Measurements from ENCODE around the gene PTPRM. TPM values are rescaled to one million over a fixed set of nuclear protein-coding genes. Genes with fewer than 3 reads are reported as not detected.
A peak's percentile ranks its signal among the peaks of the same experiment; 100 is the strongest.

Gene PTPRM
- total RNA-seq, 1 experiment from 2014 or later, result 14.5 TPM

DNA sequence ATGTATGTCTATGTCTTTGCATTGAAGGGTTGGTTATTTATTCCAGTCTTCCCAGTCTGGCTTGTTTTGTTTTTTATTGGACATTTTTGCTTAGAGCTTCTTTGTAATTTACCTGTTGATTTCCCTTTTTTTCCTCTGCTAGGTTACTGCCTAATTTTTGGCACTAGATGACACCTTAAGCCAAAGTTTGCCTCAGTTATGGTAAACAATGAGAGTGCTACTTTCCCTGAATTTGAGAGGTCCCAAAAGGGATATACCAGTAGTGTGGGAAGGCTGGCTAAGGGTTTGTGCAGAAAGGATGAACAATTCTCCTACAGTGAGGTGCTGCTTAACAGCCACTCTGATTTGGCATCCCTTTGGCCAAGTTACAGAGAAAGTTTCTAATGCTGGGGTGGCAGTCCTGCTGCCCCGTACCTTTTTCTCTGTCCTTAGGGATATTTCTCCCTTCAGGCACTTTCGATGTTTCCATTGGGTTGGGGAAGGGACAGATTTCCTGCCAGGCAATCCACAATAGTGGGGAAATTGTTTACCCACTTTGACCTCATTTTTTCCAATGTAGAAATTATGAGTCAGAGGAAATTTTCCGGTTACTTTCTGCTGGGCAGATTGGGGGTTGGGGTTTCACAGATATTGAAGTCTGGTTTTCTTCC lies 354.9 kb downstream of the PTPRM start:
- H2AFZ ChIP-seq (ENCODE audit: low read depth, low read length, poor library complexity, severe bottlenecking), result peak overlapping the region; percentile 36
- TSS peak; percentile 85 for BruUV-seq (replicated peaks)
- H4K20me1 ChIP-seq (ENCODE audit: insufficient read depth), result no peaks in the 10 kb centered on the region
- H3K79me2 ChIP-seq (ENCODE audit: insufficient read depth, low read length), result no peaks in the 10 kb centered on the region
- no peaks in the 10 kb centered on the region for H3K9me2 ChIP-seq (ENCODE audit: insufficient read depth)
- peak overlapping the region; percentile 18 to 44 for H3K4me3 ChIP-seq (replicated peaks in 1 of 2; ENCODE audit: low read depth in 1 of 2, low read length in 2 of 2)
- intact Hi-C loops (cut with micrococcal nuclease), result loop anchor here (2.0 kb wide), 1 partner anchor 25 kb away; no protein-coding TSS in a partner anchor
- ChIA-PET RAD21 (ENCODE audit: low non-redundant PET in 1 of 2, low total read pairs in 2 of 2, uncharacterized antibody in 2 of 2, unreplicated experiment in 2 of 2) (no interaction called here), CTCF (no interaction called here), POLR2A (no interaction called here)
- peaks cover 26 to 50% of the 10 kb centered on the region in 2 experiments for H3K4me1 ChIP-seq (ENCODE audit: control insufficient read depth in 1 of 2, insufficient read depth in 2 of 2, low read length in 2 of 2)
- H3K9me3 ChIP-seq (ENCODE audit: control insufficient read depth in 1 of 2, insufficient read depth in 1 of 2, low read depth in 1 of 2, low read length in 2 of 2), result no peaks in the 10 kb centered on the region
- TF ChIP-seq CBX3 (IDR thresholded peaks at IDR 0.05; ENCODE audit: low read depth) (peak; percentile 69), POLR2AphosphoS5 (IDR thresholded peaks at IDR 0.05; ENCODE audit: low read depth, low read length) (peak; percentile 39; the same call in 1 of the 2 replicates), ZBTB33 (IDR thresholded peaks at IDR 0.05; ENCODE audit: extremely low read depth, insufficient replicate concordance, low read length) (no peak), FOSL1 (IDR thresholded peaks at IDR 0.05; ENCODE audit: low read depth) (peak; percentile 93), TCF7L2 (IDR thresholded peaks at IDR 0.05; ENCODE audit: borderline replicate concordance, extremely low read depth, insufficient read depth, insufficient read length) (no peak), REST (IDR thresholded peaks at IDR 0.05; ENCODE audit: low read depth) (no peak), SIN3A (IDR thresholded peaks at IDR 0.05; ENCODE audit: low read depth) (no peak), EZH2phosphoT487 (IDR thresholded peaks at IDR 0.05; ENCODE audit: borderline replicate concordance) (no peak), ZNF274 (IDR thresholded peaks at IDR 0.05; ENCODE audit: low read depth, low read length) (no peak), SP1 (IDR thresholded peaks at IDR 0.05; ENCODE audit: low read depth) (peak; percentile 90), JUND (IDR thresholded peaks at IDR 0.05) (peak; percentile 94), EZH2 (IDR thresholded peaks at IDR 0.05) (no peak), CEBPB (IDR thresholded peaks at IDR 0.05; ENCODE audit: low read depth) (peak; percentile 80), EGR1 (IDR thresholded peaks at IDR 0.05; ENCODE audit: low read depth) (peak; percentile 54; the same call in 1 of the 2 replicates), POLR2A (IDR thresholded peaks at IDR 0.05; ENCODE audit: borderline replicate concordance, extremely low read depth, insufficient read depth, insufficient read length) (no peak), CTCF (IDR thresholded peaks at IDR 0.05 in 2 of 3, conservative IDR thresholded peaks at IDR 0.05 in 1 of 3; ENCODE audit: borderline replicate concordance in 1 of 3, insufficient read depth in 1 of 3, low read depth in 2 of 3, low read length in 2 of 3) (no peak), YY1 (IDR thresholded peaks at IDR 0.05; ENCODE audit: extremely low read depth, insufficient replicate concordance, low read depth, low read length) (peak; percentile 38)
- TF ChIP-seq, protein P1, sequence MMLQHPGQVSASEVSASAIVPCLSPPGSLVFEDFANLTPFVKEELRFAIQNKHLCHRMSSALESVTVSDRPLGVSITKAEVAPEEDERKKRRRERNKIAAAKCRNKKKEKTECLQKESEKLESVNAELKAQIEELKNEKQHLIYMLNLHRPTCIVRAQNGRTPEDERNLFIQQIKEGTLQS (IDR thresholded peaks at IDR 0.05), result peak; percentile 46
- TF ChIP-seq, protein P2, sequence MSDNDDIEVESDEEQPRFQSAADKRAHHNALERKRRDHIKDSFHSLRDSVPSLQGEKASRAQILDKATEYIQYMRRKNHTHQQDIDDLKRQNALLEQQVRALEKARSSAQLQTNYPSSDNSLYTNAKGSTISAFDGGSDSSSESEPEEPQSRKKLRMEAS (IDR thresholded peaks at IDR 0.05), result no peak
- DNase-seq (ENCODE audit: low read depth, low spot score) (peak; percentile 54), ATAC-seq (peak; percentile 57)
- H3K27me3 ChIP-seq (ENCODE audit: insufficient read depth, low read length), result no peaks in the 10 kb centered on the region
- peak overlapping the region; percentile 82 for H3K27ac ChIP-seq (ENCODE audit: low read depth, low read length)
- peak overlapping the region; percentile 61 for H3K9ac ChIP-seq (ENCODE audit: low read length)
- no peaks in the 10 kb centered on the region for H3K36me3 ChIP-seq (ENCODE audit: control insufficient read depth in 1 of 2, insufficient read depth in 2 of 2, low read length in 2 of 2)
- H3K4me2 ChIP-seq (ENCODE audit: low read length), result peak overlapping the region; percentile 77

Data from HCT116 (cell line).